ENCODE results near the gene HDGFL3. TPM values are rescaled to one million over a fixed set of nuclear protein-coding genes. Genes with fewer than 3 reads are reported as not detected.

HDGFL3 gene
- total and polyA plus RNA-seq, 10 of the 15 experiments (the other 5 are each of a cell fraction or from before 2014, with no cell fraction given), result 5.6 to 40.6 (median 15.8) TPM

- POLR2A ChIA-PET, result no interaction called here
Observed at GRCh38 chr15:83243634-83244033, 36.0 kb upstream of the HDGFL3 start.

More at GRCh38 chr15:83243634-83244033, 36.0 kb upstream of the HDGFL3 start:
- H3K9me3 ChIP-seq (replicated peaks; ENCODE audit: control insufficient read depth, insufficient read depth, low read length), result no peaks in the 10 kb centered on the region
- ChIA-PET CTCF (interaction anchor here (1.2 kb wide), 1 partner anchor 137 kb away, joined by 4 read pairs; no protein-coding TSS in a partner anchor), RAD21 (ENCODE audit: unreplicated experiment) (no interaction called here), SMC1A (ENCODE audit: uncharacterized antibody, unreplicated experiment) (no interaction called here)
- H3K36me3 ChIP-seq (ENCODE audit: control insufficient read depth in 2 of 2, insufficient read depth in 2 of 2, low read length in 1 of 2), result no peaks in the 10 kb centered on the region
- H2AFZ ChIP-seq (ENCODE audit: control insufficient read depth, low read depth, low read length), result no peak overlapping the region
- 20% methylated on average over 8 of the region's 8 CpGs for WGBS (ENCODE audit: insufficient coverage, insufficient replicate concordance, low lambda C conversion rate, missing lambda C conversion rate)
- no peak overlapping the region for H3K27ac ChIP-seq (ENCODE audit: control insufficient read depth, insufficient read depth)
- H4K20me1 ChIP-seq (ENCODE audit: control insufficient read depth, insufficient read depth), result no peaks in the 10 kb centered on the region
- H3K4me2 ChIP-seq (ENCODE audit: control insufficient read depth, insufficient read depth), result no peak overlapping the region
- no peak overlapping the region for H3K9ac ChIP-seq (ENCODE audit: control insufficient read depth, insufficient read depth, low read length)
- H3K27me3 ChIP-seq (replicated peaks in 1 of 2; ENCODE audit: control insufficient read depth in 2 of 2, insufficient read depth in 2 of 2, low read length in 1 of 2), result no peaks in the 10 kb centered on the region; a peak in 1 of 4 replicates
- H3K4me1 ChIP-seq (ENCODE audit: control insufficient read depth, insufficient read depth, low read length), result no peaks in the 10 kb centered on the region
- FAIRE-seq (no peak), ATAC-seq (no peak), DNase-seq (ENCODE audit: low read depth, low spot score) (no peak)
- TF ChIP-seq FOXK2 (IDR thresholded peaks at IDR 0.05) (no peak), SP1 (IDR thresholded peaks at IDR 0.05; ENCODE audit: low read depth, low read length) (no peak), MYC (IDR thresholded peaks at IDR 0.05; ENCODE audit: insufficient read depth, insufficient read length, insufficient replicate concordance, low read length, severe bottlenecking) (no peak), GATAD2B (conservative IDR thresholded peaks at IDR 0.05; ENCODE audit: low read depth) (no peak), TCF3 (IDR thresholded peaks at IDR 0.05; ENCODE audit: borderline replicate concordance, insufficient read depth, low read depth, low read length) (no peak), ZZZ3 (IDR thresholded peaks at IDR 0.05; ENCODE audit: control insufficient read depth, insufficient read length, low read depth) (no peak), FOXM1 (IDR thresholded peaks at IDR 0.05; ENCODE audit: low read depth, low read length) (no peak), ATF3 (IDR thresholded peaks at IDR 0.05; ENCODE audit: borderline replicate concordance, extremely low read depth, low read depth, low read length) (no peak), NFIC (IDR thresholded peaks at IDR 0.05; ENCODE audit: low read depth, low read length) (no peak), ZBTB40 (IDR thresholded peaks at IDR 0.05; ENCODE audit: borderline replicate concordance) (no peak), ELK1 (IDR thresholded peaks at IDR 0.05; ENCODE audit: low read depth, low read length) (no peak), DPF2 (IDR thresholded peaks at IDR 0.05) (no peak), RBBP5 (conservative IDR thresholded peaks at IDR 0.05) (no peak), TAF1 (IDR thresholded peaks at IDR 0.05; ENCODE audit: borderline replicate concordance, low read depth, low read length) (no peak), SMC3 (IDR thresholded peaks at IDR 0.05; ENCODE audit: borderline replicate concordance, low read length) (no peak), ASH2L (IDR thresholded peaks at IDR 0.05; ENCODE audit: borderline replicate concordance, low read depth) (no peak), PBX3 (IDR thresholded peaks at IDR 0.05; ENCODE audit: insufficient replicate concordance, low read depth, low read length) (no peak), NR2F1 (conservative IDR thresholded peaks at IDR 0.05) (no peak), EGR1 (IDR thresholded peaks at IDR 0.05; ENCODE audit: borderline replicate concordance in 1 of 2, low read depth in 2 of 2, low read length in 2 of 2) (no peak), SMARCA5 (IDR thresholded peaks at IDR 0.05) (no peak)
- no peak overlapping the region for H3K4me3 ChIP-seq
- H3K79me2 ChIP-seq (ENCODE audit: control insufficient read depth, insufficient read depth, low read length), result no peaks in the 10 kb centered on the region
- in situ Hi-C loops (cut with MboI), result no loop called here
- intact Hi-C loops (cut with micrococcal nuclease; ENCODE audit: unreplicated experiment), result no loop called here
- BruUV-seq (replicated peaks), result no TSS peak
